GM12874 (cell line): ENCODE measurements around the gene ALPI.

Experiments used
- TF ChIP-seq, protein P1 (sequence below): IDR thresholded peaks from 2 replicates; pipeline ENCODE4 v1.5.1; 2011; ENCODE audit warnings: low read depth, mild to moderate bottlenecking, control low read depth, low read length, moderate library complexity; ENCODE audit not compliant: insufficient read depth

The ALPI gene

DNA sequence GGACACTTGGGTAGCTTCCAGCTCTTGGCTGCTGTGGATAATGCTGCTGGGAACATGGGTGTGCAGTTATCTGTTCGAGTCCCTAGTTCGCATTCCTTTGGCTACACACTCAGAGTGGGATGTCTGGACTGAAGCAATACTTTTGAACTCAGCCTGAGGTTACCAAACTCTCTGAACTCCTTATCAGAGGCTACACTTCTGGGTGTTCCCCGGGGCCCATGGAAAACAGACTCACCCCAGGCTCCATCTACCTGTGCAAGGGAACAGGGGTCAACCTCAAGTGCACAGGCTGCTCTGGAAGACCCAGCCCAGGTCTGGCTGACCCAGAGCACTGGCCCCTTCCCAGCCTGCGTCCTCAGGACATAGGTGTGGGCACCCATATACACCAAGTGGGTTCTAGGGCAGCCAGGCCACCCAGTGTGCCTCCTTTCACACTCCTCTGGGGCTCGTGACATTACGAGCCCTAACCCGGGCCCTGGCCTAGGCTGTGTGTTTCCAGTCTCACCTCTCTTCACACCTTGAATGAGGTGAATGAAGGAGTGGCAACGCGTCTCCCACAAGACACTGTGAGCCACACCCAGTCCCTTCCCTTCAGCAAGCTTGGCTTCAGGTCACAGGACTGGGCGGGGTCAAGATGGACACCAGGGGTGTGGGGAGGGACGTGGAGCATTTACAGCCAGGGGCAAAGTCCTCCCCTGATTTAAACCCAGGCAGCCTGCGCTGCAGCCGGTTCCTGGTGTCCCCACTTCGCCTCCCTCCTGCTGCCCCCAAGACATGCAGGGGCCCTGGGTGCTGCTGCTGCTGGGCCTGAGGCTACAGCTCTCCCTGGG, at the start of gene ALPI:
TSS of gene ALPI (plus strand) at position 728 of the 830 bp plus-strand sequence. CDS start at position 775, 47 bp downstream.
- TF ChIP-seq, protein P1, sequence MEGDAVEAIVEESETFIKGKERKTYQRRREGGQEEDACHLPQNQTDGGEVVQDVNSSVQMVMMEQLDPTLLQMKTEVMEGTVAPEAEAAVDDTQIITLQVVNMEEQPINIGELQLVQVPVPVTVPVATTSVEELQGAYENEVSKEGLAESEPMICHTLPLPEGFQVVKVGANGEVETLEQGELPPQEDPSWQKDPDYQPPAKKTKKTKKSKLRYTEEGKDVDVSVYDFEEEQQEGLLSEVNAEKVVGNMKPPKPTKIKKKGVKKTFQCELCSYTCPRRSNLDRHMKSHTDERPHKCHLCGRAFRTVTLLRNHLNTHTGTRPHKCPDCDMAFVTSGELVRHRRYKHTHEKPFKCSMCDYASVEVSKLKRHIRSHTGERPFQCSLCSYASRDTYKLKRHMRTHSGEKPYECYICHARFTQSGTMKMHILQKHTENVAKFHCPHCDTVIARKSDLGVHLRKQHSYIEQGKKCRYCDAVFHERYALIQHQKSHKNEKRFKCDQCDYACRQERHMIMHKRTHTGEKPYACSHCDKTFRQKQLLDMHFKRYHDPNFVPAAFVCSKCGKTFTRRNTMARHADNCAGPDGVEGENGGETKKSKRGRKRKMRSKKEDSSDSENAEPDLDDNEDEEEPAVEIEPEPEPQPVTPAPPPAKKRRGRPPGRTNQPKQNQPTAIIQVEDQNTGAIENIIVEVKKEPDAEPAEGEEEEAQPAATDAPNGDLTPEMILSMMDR, result no peak

DNA sequence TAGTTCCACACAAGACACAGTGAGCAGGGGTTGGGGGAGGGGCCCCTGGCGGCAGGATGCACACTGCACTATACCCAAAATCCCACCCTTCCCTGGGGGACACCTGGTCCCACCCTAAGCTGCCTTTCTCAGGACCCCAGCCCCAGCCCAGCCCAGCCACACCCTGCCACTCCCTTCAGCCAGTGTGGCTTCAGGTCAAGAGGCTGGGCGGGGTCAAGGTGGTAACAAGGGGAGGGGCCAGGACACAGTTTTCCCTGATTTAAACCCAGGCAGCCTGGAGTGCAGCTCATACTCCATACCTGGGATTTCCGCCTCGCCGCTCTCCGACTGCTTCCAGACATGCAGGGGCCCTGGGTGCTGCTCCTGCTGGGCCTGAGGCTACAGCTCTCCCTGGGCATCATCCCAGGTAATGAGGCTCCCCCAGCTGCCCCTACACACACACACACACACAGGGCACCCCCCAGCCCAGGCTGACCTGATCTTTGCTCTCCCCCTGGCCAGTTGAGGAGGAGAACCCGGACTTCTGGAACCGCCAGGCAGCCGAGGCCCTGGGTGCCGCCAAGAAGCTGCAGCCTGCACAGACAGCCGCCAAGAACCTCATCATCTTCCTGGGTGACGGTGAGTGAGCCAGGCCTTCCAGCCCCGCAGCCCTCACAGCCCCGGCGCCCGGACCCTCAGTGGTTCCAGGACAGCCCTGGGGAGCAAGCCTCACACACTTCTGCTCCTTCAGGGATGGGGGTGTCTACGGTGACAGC, 49.2 kb upstream of the ALPI start, which contains the start of gene ALPG:
TSS of gene ALPG (plus strand) at position 289 of the 755 bp plus-strand sequence. CDS start at position 340, 51 bp downstream.
- TF ChIP-seq, protein P1, result no peak

DNA sequence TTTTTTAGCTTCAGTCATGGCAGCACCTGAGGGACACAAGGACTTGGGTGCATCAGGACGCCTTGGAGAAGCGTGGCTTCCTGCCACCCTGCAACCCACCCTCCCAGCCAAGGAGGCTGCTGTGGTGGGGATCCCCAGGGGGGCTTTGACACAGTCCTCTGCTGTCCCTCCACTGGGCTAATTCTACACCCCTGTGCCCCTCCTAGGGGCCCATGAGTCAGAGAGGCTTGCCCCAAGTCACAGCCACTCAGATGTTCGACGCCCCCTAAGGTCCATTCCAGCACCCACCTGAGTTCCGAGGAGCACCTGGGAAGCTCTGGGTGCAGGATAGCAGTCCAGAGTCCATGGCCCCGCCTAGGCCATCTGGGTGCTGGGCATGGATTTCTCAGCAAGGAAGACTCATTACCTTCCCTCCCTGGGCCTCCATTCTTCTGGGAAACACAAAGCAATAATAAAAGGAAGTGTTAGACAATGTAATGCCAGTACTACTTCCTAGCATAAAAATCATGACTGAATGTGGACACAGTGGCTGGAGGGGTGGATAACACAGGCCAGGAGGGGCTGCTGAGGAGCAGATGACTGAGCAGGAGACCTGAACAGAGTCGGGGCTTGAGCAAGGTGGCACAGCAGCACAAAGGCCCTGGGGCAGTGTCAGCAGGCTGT, 45.6 kb upstream of the ALPI start:
- TF ChIP-seq, protein P1, result no peak

DNA sequence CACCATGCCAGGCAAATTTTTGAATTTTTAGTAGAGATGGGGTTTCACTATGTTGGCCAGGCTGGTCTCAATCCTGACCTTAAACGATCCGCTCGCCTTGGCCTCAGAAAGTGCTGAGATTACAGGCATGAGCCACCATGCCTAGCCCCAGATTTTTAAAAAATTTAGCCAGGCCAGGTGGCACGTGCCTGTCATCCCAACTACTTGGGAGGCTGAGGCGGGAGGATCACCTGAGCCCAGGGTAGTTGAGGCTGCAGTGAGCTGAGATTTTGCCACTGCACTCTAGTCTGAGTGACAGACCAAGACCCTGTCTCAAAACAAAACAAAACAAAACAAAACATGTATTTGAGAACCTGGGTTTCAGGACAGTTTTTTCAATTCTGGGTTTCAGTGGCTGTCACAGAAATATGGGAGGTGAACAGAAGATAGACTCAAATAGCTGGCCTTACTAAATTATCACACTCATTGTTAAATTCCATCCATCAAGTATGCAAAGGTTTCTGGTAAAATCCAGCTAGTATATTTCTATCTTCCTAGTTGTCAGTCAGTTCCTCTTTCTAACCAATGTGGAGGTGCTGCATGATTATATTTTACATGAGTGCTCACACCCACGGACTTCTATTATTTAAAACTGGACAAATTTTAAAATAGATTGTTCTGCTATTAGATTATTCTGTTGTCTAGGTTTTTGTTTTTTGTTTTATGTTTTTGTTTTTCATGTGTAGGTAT, 43.9 kb upstream of the ALPI start:
- TF ChIP-seq, protein P1, result no peak

DNA sequence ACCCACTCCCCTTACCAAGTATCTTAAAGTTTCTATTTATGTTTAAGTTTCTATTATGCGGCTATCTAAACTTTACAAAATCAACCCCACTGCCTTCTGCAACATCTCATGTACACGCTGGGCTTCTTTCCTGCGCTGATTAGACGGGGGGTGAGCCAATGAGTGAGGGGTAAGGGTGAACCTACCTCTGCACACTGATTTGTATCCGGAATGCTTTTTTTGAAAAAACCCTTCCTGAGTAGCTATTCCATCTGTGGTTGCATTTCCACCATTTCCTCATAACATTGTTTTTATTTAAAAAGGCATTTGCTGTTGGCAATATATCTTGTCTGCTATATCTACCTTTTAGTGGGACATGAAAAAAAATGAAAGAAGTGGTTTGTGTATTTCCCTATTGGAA, 43.0 kb upstream of the ALPI start:
- TF ChIP-seq, protein P1, result no peak

DNA sequence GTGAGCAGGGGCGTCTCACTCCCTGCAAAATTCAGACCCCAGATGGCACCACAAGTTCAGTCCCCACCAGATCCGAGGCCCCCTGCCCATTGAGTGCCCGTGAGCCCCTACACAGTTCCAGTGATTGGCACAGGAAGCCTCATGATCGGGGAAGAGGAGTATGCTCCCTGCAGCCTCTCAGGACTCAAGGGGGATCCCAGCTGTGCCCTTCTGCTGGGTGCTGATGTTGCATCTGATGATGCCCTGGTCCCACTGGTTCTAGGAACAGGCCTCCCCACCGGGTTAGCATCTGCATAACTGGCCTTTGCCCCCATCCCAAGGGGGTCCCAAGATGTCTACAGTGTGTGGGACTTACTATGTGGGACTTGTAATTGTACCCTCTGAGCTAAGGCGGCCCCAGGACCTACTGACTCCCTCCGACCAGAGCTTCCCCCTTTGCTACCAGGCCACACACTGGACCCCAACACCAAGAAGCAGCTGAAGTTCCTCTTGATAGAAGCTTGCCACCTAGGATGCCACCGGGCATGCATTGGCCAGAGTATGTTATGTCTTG, 40.7 kb upstream of the ALPI start:
- TF ChIP-seq, protein P1, result no peak
